ENCODE data around the gene VEGFB.

VEGFB gene

DNA sequence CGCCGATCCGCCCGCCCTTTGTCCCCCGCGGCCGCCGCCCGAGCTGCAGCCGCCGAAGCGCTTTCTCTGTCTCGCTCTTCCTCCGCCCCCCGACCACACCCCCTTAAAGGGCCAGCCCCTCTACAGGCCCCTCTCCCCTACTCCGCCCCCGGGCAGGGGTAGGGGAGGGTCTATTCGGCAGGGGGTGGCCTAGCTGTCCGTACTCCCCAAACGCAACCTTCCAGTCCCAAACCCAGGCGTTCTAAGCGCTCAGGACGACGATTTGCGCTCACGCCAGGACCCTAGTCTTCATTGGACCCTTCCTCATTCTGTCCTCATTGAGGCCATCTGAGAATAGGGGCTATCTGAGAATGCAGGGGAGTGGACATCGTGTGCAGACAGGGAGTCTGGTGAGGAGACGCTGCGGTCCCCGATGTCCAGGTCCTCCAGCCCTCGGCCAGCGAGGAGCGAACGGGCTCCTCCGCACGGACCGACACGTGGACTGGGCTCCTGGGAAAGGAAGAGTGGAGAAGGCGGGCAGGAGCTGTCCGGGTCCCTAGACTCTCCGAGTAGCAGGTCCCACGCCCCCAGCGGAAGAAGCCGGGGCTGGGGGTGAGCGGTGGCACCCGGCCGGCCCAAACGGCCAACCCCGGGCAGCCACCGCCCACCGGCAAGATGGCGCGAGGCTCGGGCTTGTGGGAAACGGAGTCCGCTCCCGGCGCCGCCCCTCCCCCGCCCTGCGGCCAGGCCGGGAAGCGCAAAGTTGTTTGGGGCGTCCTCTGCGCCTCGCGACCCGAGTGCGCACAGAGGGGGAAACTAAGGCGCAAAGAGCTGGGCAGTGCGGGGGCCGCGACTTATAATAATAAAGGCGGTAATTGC, 12.7 kb downstream of the VEGFB start, which contains the start of gene PPP1R14B:
TSS of gene PPP1R14B (minus strand) at position 73 of the 858 bp plus-strand sequence. CDS start 270 bp downstream, outside the sequence.
- peak; percentile 72 to 85 for DNase-seq (ENCODE audit: low read depth in 2 of 2)

DNA sequence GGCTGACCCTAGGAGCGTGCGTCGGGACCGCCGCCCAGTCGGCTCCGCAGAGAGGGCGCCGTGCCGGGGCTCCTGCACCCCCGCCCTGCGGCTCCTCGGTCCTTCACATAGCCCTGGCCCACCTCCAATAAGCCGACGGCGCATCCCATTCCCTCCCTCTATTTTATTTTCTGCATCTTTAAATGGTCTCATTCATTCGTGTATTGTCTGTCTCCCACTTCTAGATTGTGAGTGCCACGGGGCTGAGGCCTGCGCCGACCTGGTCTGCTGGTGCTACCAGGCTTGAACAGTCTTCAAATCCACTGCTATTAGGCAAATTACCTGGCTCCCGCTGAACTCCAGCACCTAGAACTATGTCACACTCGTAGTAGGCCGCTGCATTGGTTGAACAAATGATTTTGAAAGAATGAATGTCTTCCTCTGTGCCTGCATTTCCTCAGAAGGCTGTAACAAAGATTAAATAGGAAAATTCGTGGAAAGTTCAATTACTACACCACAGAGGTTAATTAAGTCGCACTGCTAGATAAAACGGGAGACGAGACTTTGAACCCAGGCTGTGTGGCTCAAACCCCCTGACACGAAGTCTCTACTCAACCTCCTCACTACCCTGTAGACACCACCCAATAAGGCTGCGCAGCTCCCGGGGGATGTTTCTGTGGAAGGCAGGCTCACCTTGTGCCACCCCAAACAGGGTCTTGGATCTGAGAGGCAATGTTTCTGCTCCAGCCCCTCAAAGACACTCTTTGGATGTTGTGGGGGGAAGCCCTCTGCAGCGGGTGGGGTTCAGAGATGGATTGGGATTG, 13.5 kb downstream of the VEGFB start:
- no peak for DNase-seq (ENCODE audit: low read depth in 2 of 2)

DNA sequence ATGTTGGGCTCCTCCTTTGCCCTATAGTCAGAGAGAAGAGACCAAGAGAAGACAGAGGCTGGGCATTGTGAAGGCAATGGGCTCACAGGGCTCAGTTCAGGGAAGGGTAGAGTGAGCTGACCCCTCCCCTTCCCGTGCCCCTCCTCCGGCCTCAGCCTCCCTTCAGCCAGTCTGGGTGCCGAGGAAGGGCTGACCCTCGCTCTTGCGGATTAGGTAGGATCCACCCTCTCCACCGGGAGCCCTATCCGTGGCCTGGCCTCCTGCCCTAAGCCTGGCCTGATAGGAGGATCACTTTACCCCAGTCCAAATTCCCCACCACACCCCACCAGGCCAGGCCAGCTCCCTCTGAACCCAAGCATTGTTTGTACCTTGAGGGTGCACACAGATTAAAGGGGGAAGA, 14.2 kb downstream of the VEGFB start:
- DNase-seq (ENCODE audit: low read depth in 2 of 2) = no peak

DNA sequence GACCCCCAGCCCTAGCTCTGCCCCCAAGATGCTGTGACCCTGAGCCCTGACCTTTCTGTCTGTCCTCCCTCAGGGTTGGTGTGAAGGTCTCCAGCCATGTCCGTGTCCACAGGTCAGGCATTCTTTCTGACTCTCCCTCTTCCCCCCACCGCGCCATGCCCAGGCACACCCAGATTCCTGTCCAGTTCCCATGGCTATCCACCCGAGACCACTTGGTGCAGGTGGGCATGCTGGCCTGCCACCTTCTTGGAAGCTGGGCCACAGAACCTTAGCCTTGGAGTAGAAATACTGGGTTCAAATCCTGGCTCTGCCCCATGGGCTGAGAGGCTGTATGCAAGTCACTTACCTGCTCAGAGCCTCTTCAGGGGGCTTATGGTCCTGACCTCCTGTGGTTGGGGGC, 14.7 kb downstream of the VEGFB start:
- no peak for DNase-seq (ENCODE audit: low read depth in 2 of 2)

DNA sequence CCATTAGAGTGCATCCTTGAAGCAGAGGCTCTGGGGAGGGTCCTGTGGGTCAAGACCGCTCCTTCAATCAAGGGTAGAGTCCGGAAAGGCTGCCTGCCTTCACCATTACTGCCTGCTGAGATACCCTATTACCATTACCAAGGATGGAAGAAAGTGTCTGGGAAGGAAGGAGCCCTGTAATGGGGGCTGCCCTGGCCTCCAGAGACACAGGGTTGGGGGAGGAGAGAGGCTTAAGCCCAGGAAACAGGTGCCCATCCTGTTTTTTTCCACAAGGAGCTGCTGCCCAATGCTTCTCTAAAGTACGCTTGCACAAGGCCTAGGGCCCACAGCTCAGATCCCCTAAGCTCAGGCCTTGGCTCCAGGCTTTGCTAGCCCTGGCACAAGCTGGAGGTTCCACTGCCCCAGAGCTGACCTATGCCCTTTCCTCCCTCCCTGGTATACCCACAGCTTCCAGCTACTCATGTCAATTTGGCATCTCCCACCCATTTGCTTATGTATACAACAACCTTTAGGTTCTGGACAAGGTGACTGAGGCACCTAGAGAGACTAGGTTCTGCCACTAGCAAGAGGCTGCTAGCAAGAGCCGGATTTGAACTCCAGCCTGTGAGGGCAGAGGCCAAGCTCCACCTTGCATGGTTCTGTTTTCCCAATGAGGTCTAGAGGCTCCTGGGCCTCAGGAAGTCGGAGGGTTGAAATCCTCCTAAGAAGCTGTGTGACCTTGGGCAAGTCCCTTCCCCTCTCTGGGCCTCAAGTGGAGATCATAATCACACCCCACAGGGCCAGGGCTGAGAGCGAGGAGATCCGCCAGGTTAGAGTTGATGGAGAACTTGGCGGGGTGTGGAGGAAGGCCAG, 15.4 kb downstream of the VEGFB start:
- DNase-seq (ENCODE audit: low read depth in 2 of 2) = no peak

DNA sequence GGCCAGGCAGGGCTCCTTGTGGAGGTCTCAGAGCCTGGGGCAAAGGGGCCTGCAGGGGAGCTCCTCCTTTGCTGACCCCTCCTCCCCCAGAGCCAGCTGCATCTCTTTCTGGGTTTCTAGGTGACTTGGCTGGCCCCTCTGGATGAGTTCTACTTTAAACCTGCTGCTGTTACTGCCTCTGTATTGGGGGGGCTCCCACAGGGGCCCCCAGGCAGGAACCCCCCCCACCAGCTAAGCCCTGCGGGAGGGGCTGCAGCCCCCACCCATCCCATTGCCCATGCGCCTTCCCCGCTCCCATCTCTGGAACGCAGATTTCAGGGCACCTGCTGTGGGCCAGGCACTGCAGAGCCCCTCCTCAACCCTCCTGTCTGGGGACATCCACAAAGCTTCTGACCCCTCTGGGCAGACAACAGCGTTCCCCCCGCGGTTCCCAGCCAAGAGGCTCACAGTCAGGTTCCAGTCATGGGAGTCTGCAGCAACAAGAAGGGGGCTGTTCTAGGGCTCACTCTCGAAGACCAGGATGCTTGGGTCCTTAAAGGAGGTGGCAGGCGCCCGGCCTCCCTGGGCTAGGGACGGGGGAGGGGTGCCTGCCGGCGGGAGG, 16.1 kb downstream of the VEGFB start:
- DNase-seq (ENCODE audit: low read depth in 2 of 2) = no peak

DNA sequence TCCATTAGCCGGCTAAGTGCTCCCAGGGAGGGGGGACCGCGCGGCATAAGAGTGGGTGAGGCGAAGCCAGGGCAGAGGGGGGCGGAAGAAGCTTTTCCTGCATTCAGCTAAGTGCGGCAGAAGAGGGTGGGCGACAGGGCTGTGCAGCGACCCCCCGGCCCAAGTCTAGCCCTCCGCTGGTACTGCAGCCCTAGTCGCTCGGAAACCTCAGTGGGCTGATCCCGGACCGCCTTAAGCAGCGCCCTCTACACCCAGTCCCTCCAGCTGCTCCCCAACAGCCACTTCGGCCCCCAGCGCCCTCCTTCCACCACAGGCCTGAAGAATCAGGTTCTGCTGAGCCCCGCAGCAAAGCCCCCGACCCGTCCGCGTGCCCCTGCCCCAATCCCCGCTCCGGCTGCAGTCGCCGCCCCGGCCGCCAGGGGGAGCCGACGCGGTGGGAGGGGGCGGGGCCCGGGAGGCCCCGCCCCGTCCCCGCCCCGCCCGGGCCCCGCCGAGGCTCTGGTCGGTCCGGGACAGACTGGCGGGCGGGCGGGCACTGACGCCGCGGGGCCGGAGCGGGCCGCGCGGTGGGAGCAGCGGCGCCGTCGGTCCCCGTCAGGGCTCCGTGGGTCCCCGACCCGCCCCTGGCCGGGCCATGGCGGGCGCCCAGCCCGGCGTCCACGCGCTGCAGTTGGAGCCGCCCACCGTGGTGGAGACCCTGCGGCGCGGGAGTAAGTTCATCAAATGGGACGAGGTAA, 16.8 kb downstream of the VEGFB start, which contains the start of gene PLCB3:
TSS of gene PLCB3 (plus strand) at position 515 of the 737 bp plus-strand sequence. CDS start at position 635, 120 bp downstream.
- DNase-seq (ENCODE audit: low read depth in 2 of 2) = peak; percentile 61 to 68

DNA sequence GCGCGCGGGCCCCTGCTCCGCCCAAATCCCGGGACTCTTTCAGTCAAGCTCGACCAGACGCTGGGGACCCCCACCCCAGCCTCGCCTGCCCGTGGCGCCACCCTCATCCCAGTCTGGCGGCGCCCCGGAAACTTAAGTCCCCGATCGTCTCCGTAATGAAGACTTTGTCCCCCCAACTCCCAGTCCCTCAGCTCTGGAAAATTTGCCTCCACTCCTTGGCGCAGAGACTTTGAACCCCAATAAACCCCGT, 17.3 kb downstream of the VEGFB start:
- DNase-seq (ENCODE audit: low read depth in 2 of 2) = no peak

DNA sequence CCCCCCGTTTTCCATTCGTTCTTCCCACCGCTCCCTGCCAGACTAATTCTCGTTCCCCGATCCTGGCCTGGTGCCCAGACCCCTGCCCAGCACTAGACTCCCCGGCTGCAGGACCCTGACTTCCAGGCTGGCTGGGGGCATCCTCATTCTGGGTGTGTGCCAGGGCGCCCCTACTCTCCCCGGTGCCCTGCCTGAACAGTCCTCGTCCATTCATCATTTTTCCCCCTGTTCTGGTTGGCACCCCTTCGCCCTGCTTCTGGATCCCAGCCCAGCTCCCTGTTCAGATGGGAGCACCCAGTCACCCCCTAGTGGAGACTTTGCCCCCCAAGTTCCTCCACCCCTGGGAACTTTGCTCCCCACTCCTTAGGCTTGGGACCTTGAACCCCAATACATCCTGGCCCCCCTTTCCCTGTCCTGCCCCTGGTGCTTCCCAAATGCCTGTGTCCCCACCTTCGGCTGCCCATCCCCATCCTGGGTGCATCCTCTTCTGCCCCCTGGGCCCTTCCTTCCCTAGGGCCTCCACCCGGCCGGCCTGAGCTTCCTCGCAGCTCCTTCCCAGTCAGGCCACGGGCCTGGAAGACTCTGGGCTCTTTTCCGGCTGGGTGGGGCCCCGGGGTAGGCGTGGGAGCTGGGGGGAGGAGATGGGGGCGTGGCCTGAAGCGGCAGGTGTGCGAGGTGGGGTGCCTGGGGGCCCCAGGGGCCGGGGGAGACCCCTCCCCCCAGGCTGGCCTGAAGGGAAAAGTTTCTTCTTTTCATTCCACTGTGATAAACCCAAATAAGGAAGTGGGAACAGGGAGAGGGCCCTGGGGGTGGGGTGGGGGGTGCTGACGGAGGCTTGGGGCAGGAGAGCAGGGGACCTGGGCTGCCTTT, 17.9 kb downstream of the VEGFB start:
- DNase-seq (ENCODE audit: low read depth in 2 of 2) = no peak

DNA sequence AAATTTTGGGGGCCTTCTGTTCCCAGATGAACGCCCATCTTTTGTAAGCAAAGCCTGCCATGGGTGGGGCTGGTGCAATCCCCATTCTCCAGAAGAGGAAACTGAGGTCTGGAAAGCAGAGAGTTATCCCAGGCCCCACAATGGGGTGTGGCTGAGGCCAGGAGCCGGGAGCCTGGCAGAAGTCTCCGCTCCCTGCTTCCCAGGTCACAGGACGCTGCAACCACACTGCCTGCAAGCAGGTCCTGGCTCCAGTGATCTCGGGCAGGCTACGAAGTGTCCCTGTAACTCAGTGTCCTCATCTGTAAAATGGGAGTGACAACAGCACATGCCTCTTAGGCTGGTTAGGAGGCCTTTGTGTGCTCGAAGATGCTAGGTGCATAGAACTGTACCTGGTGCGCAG, 18.7 kb downstream of the VEGFB start:
- DNase-seq (ENCODE audit: low read depth in 2 of 2) = no peak

DNA sequence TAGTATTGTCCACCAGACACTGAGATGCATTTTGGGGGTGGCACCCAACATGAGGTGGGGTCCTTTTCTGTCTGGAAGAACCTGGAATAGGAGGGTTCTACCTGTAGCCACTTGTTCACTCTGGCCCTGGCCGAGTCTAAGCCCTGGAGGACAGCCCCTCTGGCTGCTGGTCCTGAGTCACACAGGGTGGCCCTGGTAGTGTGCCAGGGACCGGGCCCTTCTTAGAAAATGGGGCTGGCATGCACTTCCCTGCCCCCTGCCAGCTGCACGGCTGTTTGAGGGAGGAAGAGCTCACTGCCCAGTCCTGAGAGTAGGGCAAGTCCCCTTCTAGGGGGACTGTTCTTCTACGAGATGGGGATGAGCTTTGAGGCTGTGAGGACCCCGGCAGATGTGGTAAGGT, 19.1 kb downstream of the VEGFB start:
- DNase-seq (ENCODE audit: low read depth in 2 of 2) = no peak

DNA sequence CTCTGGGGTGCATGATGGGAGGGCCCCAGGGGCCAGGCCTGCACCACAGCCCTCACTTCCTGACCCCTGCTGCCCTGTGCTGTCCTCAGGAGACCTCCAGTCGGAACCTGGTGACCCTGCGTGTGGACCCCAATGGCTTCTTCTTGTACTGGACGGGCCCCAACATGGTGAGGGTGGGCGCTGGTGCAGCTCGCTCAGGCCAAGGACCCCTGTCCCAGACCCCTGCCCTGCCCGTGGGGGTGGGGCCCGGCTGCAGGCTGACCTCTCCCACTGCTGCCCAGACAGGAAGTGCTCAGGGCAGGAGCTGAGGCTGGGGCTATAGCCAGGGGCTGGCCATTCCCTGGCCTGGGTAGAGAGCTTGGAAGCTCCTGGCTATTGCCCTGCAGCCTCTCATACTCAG, 19.9 kb downstream of the VEGFB start:
- no peak for DNase-seq (ENCODE audit: low read depth in 2 of 2)

DNA sequence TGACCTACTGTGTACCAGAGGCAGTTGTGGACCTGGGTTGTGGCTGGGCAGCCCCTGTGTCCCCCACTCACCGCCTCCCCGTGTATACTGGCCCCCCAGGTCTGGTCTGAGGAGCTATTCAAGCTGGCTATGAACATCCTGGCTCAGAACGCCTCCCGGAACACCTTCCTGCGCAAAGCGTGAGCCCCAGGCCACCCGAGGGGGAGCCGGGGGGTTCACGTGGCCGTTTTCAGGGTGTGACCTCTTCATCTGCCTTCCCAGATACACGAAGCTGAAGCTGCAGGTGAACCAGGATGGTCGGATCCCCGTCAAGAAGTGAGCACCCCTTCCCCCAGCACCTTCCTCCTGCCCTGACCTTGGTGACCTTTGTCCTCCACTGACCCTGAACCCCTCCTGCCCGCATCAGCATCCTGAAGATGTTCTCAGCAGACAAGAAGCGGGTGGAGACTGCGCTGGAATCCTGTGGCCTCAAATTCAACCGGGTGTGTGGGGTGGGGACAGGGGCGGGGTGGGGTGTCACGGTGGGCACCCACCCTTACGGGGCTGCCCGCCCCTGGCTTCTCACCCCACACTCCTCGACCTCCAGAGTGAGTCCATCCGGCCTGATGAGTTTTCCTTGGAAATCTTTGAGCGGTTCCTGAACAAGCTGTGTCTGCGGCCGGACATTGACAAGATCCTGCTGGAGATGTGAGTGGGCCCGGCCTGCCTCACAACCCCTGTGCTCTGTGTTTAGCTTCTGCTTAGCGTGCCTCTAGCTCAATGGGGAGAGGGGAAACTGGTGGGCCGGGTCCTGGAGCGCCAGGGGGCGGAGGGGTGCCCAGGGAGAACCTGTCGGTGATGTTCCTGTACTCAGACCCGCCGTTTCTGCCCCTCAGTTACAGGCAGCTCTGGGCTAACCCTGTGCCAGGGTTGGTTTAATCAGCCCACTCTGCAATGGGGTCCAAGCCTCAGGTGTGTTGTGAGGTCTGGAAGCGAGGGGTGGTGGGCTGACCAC, 21.0 kb downstream of the VEGFB start:
- DNase-seq (ENCODE audit: low read depth in 2 of 2) = no peak

DNA sequence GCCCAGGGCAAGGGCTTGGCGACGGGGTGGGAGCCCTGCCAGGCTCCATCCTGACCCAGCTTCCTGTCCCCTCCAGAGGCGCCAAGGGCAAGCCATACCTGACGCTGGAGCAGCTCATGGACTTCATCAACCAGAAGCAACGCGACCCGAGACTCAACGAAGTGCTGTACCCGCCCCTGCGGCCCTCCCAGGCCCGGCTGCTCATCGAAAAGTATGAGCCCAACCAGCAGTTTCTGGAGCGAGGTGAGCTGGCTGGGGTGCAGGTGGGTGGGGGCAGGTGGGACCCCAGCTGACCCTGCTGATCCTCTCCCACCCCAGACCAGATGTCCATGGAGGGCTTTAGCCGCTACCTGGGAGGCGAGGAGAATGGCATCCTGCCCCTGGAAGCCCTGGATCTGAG, 21.9 kb downstream of the VEGFB start:
- DNase-seq (ENCODE audit: low read depth in 2 of 2) = no peak

DNA sequence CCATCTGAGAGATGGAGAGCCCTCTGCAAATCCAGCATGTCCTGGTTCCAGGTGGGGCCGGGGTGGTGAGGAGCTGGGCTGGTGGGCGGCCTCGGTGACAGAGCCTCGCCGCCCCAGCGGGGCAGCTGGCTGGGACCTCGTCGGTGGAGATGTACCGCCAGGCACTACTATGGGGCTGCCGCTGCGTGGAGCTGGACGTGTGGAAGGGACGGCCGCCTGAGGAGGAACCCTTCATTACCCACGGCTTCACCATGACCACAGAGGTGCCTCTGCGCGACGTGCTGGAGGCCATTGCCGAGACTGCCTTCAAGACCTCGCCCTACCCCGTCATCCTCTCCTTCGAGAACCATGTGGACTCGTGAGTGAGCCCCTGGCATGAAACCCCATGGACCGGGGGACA, 24.0 kb downstream of the VEGFB start:
- no peak for DNase-seq (ENCODE audit: low read depth in 2 of 2)

DNA sequence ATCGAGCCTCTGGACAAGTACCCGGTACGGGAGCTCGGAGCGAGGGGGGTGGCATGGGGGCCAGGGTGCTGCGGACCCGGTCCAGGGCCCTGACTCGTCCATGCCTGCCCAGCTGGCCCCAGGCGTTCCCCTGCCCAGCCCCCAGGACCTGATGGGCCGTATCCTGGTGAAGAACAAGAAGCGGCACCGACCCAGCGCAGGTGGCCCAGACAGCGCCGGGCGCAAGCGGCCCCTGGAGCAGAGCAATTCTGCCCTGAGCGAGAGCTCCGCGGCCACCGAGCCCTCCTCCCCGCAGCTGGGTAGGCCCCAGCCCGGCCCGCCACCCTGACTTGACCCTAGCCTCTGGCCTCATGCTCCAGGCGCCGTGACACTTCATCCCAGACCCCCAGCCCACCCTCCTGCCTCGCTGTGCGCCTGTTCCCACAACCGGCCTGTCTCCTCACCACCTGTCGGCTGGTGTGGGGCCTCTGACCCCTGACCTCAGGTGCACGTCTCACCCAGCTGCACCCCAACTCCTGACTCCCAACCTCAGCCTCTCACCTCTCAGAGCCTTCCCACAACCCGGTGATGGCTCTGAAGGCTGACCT, 24.7 kb downstream of the VEGFB start:
- no peak for DNase-seq (ENCODE audit: low read depth in 2 of 2)

DNA sequence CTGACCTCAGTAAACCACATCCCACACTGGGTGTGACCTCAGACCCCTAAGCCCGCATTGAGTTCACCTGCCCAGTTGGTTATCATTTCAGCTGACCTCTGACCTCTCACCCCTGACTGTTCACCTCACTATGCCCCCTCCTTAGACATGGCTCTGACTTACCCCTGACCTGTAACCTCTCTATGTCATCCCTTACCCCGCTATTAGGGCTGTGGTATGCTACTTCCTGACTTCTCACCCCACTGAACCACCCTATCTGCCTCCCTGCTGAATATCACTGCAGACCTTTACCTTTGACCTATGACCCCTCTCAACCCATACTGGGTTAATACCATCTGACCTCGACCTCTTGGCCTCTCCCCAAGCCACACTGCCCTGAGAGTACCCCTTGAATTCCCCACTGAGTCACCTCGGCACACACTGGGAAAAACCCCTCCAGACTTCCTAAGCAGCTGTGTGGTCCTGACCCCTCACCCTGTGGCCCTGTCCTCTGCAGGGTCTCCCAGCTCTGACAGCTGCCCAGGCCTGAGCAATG, 25.2 kb downstream of the VEGFB start:
- DNase-seq (ENCODE audit: low read depth in 2 of 2) = no peak

DNA sequence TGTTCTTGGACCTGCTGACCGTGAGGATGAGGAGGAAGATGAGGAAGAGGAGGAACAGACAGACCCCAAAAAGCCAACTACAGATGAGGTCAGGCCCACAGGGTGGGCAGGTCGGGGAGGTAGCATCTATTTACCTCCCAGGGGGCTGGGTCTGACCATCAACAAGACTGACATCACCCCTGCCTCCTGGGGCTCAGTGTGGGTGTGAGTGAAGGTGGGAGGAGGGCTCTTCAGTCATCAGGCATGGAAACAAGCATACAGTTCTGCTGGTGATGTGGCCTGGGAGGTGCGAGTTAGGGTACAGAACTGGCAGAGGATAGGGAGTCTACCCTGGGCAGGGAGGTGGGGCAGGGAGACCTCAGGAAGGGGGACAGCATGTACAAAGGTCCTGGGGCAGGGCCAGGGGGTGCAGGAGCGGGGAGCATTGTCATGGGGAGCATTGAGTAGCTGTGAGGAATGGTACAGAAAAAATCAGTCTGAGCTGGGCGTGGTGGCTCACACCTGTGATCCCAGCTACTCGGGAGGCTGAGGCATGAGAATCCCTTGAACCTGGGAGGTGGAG, 25.8 kb downstream of the VEGFB start:
- no peak for DNase-seq (ENCODE audit: low read depth in 2 of 2)
